NCI-H345 treated with DMSO at 0.1 percent for 48 hours (cell line): ENCODE measurements around the gene NSMCE4A.
"Not testable (repeated sequence)": the region's sequence is repeated elsewhere in the genome, so short reads cannot be mapped to it uniquely, and the experiment has no call there.

Experiments used
- DNase-seq: peaks from one replicate; lab custom pipeline; 2025; ENCODE audit not compliant: unreplicated experiment; lab: John Stamatoyannopoulos, UW

NSMCE4A gene

GRCh38 chr10:121936295-121936694, 38.7 kb downstream of the NSMCE4A start:
- DNase-seq, result no peak

- no peak for DNase-seq
Measured at GRCh38 chr10:121935702-121936101, 39.3 kb downstream of the NSMCE4A start.

GRCh38 chr10:121930268-121931085, 44.5 kb downstream of the NSMCE4A start:
- DNase-seq, result not testable (repeated sequence)

- not testable (repeated sequence) for DNase-seq
Measured at GRCh38 chr10:121929585-121930267, 45.3 kb downstream of the NSMCE4A start.

GRCh38 chr10:121928528-121928884, 46.5 kb downstream of the NSMCE4A start:
- peak; percentile 14 for DNase-seq

- DNase-seq, result peak; percentile 48
Measured at GRCh38 chr10:121927841-121928527, 47.0 kb downstream of the NSMCE4A start, which contains the start of gene ATE1. TSS of gene ATE1 (minus strand) at chr10:121928031. CDS start at chr10:121927949, 82 bp downstream.

- no peak for DNase-seq
Measured at GRCh38 chr10:121927318-121927840, 47.6 kb downstream of the NSMCE4A start.

GRCh38 chr10:121926671-121927317, 48.2 kb downstream of the NSMCE4A start:
- DNase-seq, result no peak

GRCh38 chr10:121926157-121926556, 48.9 kb downstream of the NSMCE4A start:
- DNase-seq, result no peak

GRCh38 chr10:121921238-121921931, 53.6 kb downstream of the NSMCE4A start:
- no peak for DNase-seq

- DNase-seq, result no peak
Measured at GRCh38 chr10:121919666-121920065, 55.4 kb downstream of the NSMCE4A start.

GRCh38 chr10:121918800-121919199, 56.2 kb downstream of the NSMCE4A start:
- DNase-seq, result not testable (repeated sequence)

GRCh38 chr10:121914661-121915060, 60.4 kb downstream of the NSMCE4A start:
- no peak for DNase-seq

- no peak for DNase-seq
Measured at GRCh38 chr10:121911421-121911697, 63.7 kb downstream of the NSMCE4A start.

- DNase-seq, result no peak
Measured at GRCh38 chr10:121910673-121911420, 64.2 kb downstream of the NSMCE4A start.
